WTC11 (cell line): ENCODE results near the gene KIF19. TPM values are rescaled to one million over a fixed set of nuclear protein-coding genes. Genes with fewer than 3 reads are reported as not detected.

Experiments
- ATAC-seq: fragments of 200-7000 bp; cut with Tn5 transposase; 2 replicates; pipeline ENCODE4 v1.10.0; 2021; ENCODE audit warnings: mild to moderate bottlenecking, moderate library complexity
- CTCF ChIA-PET: fragments of 300-600 bp; sonication (Branson Sonifier 250); formaldehyde crosslinking; loops from one replicate; lab custom pipeline; 2021; ENCODE audit warnings: antibody characterized with exemption; lab: Charles Lee
- POLR2A ChIA-PET: fragments of 350-600 bp; sonication (Branson Sonifier 250); formaldehyde crosslinking; loops from one replicate; lab custom pipeline; 2021; ENCODE audit warnings: antibody characterized with exemption; lab: Charles Lee
- DNase-seq: peaks from one replicate; pipeline ENCODE4 v3.0.0; 2021; ENCODE audit warnings: low spot score
- H3K27ac Mint-ChIP-seq: 2 replicates; pipeline ENCODE4 v1.8.0; 2021; ENCODE audit warnings: mixed read lengths
- H3K27me3 Mint-ChIP-seq: 2 replicates; pipeline ENCODE4 v1.8.0; 2021; ENCODE audit warnings: low read depth, mild to moderate bottlenecking, moderate library complexity, mixed read lengths
- H3K36me3 Mint-ChIP-seq: 2 replicates; pipeline ENCODE4 v1.8.0; 2021; ENCODE audit warnings: mixed read lengths
- H3K4me1 Mint-ChIP-seq: 2 replicates; pipeline ENCODE4 v1.8.0; 2022; ENCODE audit warnings: mixed read lengths
- H3K4me3 Mint-ChIP-seq: 2 replicates; pipeline ENCODE4 v1.8.0; 2021; ENCODE audit warnings: mild to moderate bottlenecking, moderate library complexity, mixed read lengths
- H3K9me3 Mint-ChIP-seq: 2 replicates; pipeline ENCODE4 v1.8.0; 2021; ENCODE audit warnings: mixed read lengths
- ATF1 ChIP-seq: sonication (generic); formaldehyde crosslinking; IDR thresholded peaks from 2 replicates; pipeline ENCODE4 v1.8.1; 2023; ENCODE audit warnings: mild to moderate bottlenecking, moderate library complexity, missing genetic modification reagents
- CDX4 ChIP-seq: fragments of 250-450 bp; sonication (Bioruptor Pico); IDR thresholded peaks from 2 replicates; pipeline ENCODE4 v1.9.0; 2021; ENCODE audit warnings: moderate library complexity, mild to moderate bottlenecking, inconsistent platforms, borderline replicate concordance
- ELF4 ChIP-seq: sonication (generic); formaldehyde crosslinking; IDR thresholded peaks from 2 replicates; pipeline ENCODE4 v1.8.1; 2022; ENCODE audit warnings: low read depth, mild to moderate bottlenecking, moderate library complexity, missing genetic modification reagents
- GRHL2 ChIP-seq: fragments of 250-450 bp; sonication (Bioruptor Pico); IDR thresholded peaks from 2 replicates; pipeline ENCODE4 v1.8.0; 2022; ENCODE audit warnings: mild to moderate bottlenecking, moderate library complexity; ENCODE audit not compliant: insufficient replicate concordance, severe bottlenecking
- NFYB ChIP-seq: sonication (generic); formaldehyde crosslinking; conservative IDR thresholded peaks from 2 replicates; pipeline ENCODE4 v1.8.0; 2022; ENCODE audit warnings: low read depth, missing genetic modification reagents
- NR3C1 ChIP-seq: sonication (generic); formaldehyde crosslinking; conservative IDR thresholded peaks from 2 replicates; pipeline ENCODE4 v1.8.1; 2023; ENCODE audit warnings: low read depth, mild to moderate bottlenecking, missing genetic modification reagents
- SMAD3 ChIP-seq: sonication (generic); formaldehyde crosslinking; IDR thresholded peaks from 2 replicates; pipeline ENCODE4 v1.8.0; 2022; ENCODE audit warnings: missing genetic modification reagents, mild to moderate bottlenecking, borderline replicate concordance
- TEAD4 ChIP-seq: sonication (generic); formaldehyde crosslinking; IDR thresholded peaks from 2 replicates; pipeline ENCODE4 v1.8.0; 2022; ENCODE audit warnings: mild to moderate bottlenecking, missing genetic modification reagents
- TP53 ChIP-seq: sonication (generic); formaldehyde crosslinking; IDR thresholded peaks from 2 replicates; pipeline ENCODE4 v1.8.1; 2023; ENCODE audit warnings: mild to moderate bottlenecking, missing genetic modification reagents
- USF1 ChIP-seq: sonication (generic); formaldehyde crosslinking; IDR thresholded peaks from 2 replicates; pipeline ENCODE4 v1.8.0; 2022; ENCODE audit warnings: mild to moderate bottlenecking, missing genetic modification reagents
- ZBTB21 ChIP-seq: sonication (generic); formaldehyde crosslinking; IDR thresholded peaks from 2 replicates; pipeline ENCODE4 v1.8.1; 2023; ENCODE audit warnings: mild to moderate bottlenecking, missing genetic modification reagents, borderline replicate concordance
- ZMAT4 ChIP-seq: fragments of 250-450 bp; sonication (Bioruptor Pico); IDR thresholded peaks from 2 replicates; pipeline ENCODE4 v1.9.0; 2021; ENCODE audit warnings: mild to moderate bottlenecking
- ZNF121 ChIP-seq: sonication (generic); formaldehyde crosslinking; IDR thresholded peaks from 2 replicates; pipeline ENCODE4 v1.8.0; 2023; ENCODE audit warnings: missing genetic modification reagents
- ZNF263 ChIP-seq: sonication (generic); formaldehyde crosslinking; IDR thresholded peaks from 2 replicates; pipeline ENCODE4 v1.8.1; 2022; ENCODE audit warnings: low read depth, mild to moderate bottlenecking, moderate library complexity, missing genetic modification reagents
- ZNF281 ChIP-seq: sonication (generic); formaldehyde crosslinking; IDR thresholded peaks from 2 replicates; pipeline ENCODE4 v1.8.0; 2023; ENCODE audit warnings: mild to moderate bottlenecking, missing genetic modification reagents
- ZNF532 ChIP-seq: fragments of 250-450 bp; sonication (Bioruptor Pico); IDR thresholded peaks from 2 replicates; pipeline ENCODE4 v1.9.0; 2021; ENCODE audit warnings: mild to moderate bottlenecking, borderline replicate concordance
- ZNF671 ChIP-seq: fragments of 250-450 bp; sonication (Bioruptor Pico); IDR thresholded peaks from 2 replicates; pipeline ENCODE4 v1.8.0; 2021; ENCODE audit warnings: mild to moderate bottlenecking
- total RNA-seq: library from RNA; stranded (reverse); gene quantifications from 3 replicates; pipeline ENCODE4 v1.2.3, GENCODE V29; 2021
- TF ChIP-seq, protein P1 (sequence below): sonication (generic); formaldehyde crosslinking; IDR thresholded peaks from 2 replicates; pipeline ENCODE4 v1.8.1; 2022; ENCODE audit warnings: missing genetic modification reagents, borderline replicate concordance
- TF ChIP-seq, protein P2 (sequence below): sonication (generic); formaldehyde crosslinking; IDR thresholded peaks from 2 replicates; pipeline ENCODE4 v1.8.1; 2022; ENCODE audit warnings: low read depth, missing genetic modification reagents, borderline replicate concordance

The KIF19 gene
- total RNA-seq, 1 experiment from 2014 or later = 0.44 TPM

GRCh38 chr17:74304184-74304583, 21.8 kb upstream of the KIF19 start (continued):
- TF ChIP-seq ZNF121 (CRISPR knock-in tag) (no peak), ZMAT4 (no peak), ZNF671 (CRISPR knock-in tag) (no peak), NFYB (CRISPR knock-in tag) (no peak), ZNF532 (CRISPR knock-in tag) (no peak), USF1 (no peak)
- TF ChIP-seq, protein P1, sequence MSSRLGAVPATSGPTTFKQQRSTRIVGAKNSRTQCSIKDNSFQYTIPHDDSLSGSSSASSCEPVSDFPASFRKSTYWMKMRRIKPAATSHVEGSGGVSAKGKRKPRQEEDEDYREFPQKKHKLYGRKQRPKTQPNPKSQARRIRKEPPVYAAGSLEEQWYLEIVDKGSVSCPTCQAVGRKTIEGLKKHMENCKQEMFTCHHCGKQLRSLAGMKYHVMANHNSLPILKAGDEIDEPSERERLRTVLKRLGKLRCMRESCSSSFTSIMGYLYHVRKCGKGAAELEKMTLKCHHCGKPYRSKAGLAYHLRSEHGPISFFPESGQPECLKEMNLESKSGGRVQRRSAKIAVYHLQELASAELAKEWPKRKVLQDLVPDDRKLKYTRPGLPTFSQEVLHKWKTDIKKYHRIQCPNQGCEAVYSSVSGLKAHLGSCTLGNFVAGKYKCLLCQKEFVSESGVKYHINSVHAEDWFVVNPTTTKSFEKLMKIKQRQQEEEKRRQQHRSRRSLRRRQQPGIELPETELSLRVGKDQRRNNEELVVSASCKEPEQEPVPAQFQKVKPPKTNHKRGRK (CRISPR knock-in tag) = no peak

GRCh38 chr17:74305865-74306654, 20.0 kb upstream of the KIF19 start:
- DNase-seq (no peak), ATAC-seq (no peak)
- H3K36me3 Mint-ChIP-seq = no peaks in the 10 kb centered on the region
- H3K4me3 Mint-ChIP-seq = no peak overlapping the region
- H3K9me3 Mint-ChIP-seq = no peaks in the 10 kb centered on the region
- POLR2A ChIA-PET = interaction anchor here (1.0 kb wide), 1 partner anchor 14 kb away, joined by 3 read pairs; no protein-coding TSS in a partner anchor
- H3K27ac Mint-ChIP-seq = no peak overlapping the region
- CTCF ChIA-PET = interaction anchor here (0.6 to 3.8 kb wide), 16 partner anchors 10 to 351 kb away, joined by 3 to 37 read pairs (median 4); partner anchors contain the start of gene BTBD17
- H3K4me1 Mint-ChIP-seq = no peaks in the 10 kb centered on the region
- TF ChIP-seq CDX4 (CRISPR knock-in tag) (no peak), ZNF121 (CRISPR knock-in tag) (no peak), TEAD4 (CRISPR knock-in tag) (no peak), USF1 (no peak), ZNF263 (CRISPR knock-in tag) (no peak), SMAD3 (CRISPR knock-in tag) (no peak), ELF4 (no peak), TP53 (no peak), NR3C1 (CRISPR knock-in tag) (no peak), ZBTB21 (no peak), ZNF281 (CRISPR knock-in tag) (no peak), GRHL2 (no peak), ATF1 (no peak)
- TF ChIP-seq, protein P2, sequence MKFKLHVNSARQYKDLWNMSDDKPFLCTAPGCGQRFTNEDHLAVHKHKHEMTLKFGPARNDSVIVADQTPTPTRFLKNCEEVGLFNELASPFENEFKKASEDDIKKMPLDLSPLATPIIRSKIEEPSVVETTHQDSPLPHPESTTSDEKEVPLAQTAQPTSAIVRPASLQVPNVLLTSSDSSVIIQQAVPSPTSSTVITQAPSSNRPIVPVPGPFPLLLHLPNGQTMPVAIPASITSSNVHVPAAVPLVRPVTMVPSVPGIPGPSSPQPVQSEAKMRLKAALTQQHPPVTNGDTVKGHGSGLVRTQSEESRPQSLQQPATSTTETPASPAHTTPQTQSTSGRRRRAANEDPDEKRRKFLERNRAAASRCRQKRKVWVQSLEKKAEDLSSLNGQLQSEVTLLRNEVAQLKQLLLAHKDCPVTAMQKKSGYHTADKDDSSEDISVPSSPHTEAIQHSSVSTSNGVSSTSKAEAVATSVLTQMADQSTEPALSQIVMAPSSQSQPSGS (CRISPR knock-in tag) = no peak
- TF ChIP-seq, all 79 proteins: peak for 0
- no peaks in the 10 kb centered on the region for H3K27me3 Mint-ChIP-seq
